Measurements from ENCODE around the gene GPATCH2. TPM values are rescaled to one million over a fixed set of nuclear protein-coding genes. Genes with fewer than 3 reads are reported as not detected.

Gene GPATCH2
- total RNA-seq, 1 experiment from 2014 or later: 11.3 TPM

DNA sequence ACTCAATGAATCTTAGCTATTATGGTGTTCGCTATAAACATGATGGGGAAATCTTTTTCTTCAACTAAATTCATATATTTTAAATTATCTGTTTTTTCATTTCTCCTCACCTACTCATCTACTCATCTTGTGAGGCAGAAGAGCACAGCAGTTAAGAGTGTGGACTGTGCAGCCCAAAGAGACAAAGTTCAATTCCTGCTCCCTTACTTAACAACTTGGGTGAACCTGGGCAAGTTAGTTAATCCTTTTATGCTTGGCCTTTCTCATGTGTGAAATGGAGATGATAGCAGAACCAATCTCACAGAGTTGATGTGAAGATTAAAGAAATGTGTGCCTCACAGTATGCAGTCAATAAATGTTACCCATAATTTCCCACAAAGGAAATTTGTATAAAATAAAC, 168.2 kb downstream of the GPATCH2 start:
- POLR2A ChIA-PET: no interaction called here
- no peak overlapping the region for H3K4me2 ChIP-seq (ENCODE audit: low read length)
- ATAC-seq (no peak), DNase-seq (ENCODE audit: low read depth, low spot score) (no peak)
- no peak overlapping the region for H3K4me3 ChIP-seq (replicated peaks in 1 of 2; ENCODE audit: low read depth in 1 of 2, low read length in 2 of 2)
- H3K27ac ChIP-seq (ENCODE audit: low read depth, low read length): no peak overlapping the region
- H3K9ac ChIP-seq (ENCODE audit: low read length): no peak overlapping the region
- no peaks in the 10 kb centered on the region for H3K9me3 ChIP-seq (ENCODE audit: control insufficient read depth in 1 of 2, insufficient read depth in 1 of 2, low read depth in 1 of 2, low read length in 2 of 2)
- peaks cover 0 to 4% of the 10 kb centered on the region in 2 experiments; a peak in 1 of 4 replicates for H3K36me3 ChIP-seq (ENCODE audit: control insufficient read depth in 1 of 2, insufficient read depth in 2 of 2, low read length in 2 of 2)
- H3K4me1 ChIP-seq (ENCODE audit: control insufficient read depth in 1 of 2, insufficient read depth in 2 of 2, low read length in 2 of 2): no peaks in the 10 kb centered on the region
- H2AFZ ChIP-seq (ENCODE audit: low read depth, low read length, poor library complexity, severe bottlenecking): no peak overlapping the region
- no peaks in the 10 kb centered on the region for H3K79me2 ChIP-seq (ENCODE audit: insufficient read depth, low read length)
- CTCF ChIA-PET: no interaction called here
- BruUV-seq (replicated peaks): no TSS peak
- intact Hi-C loops (cut with micrococcal nuclease): no loop called here
- H3K27me3 ChIP-seq (ENCODE audit: insufficient read depth, low read length): no peaks in the 10 kb centered on the region
- RAD21 ChIA-PET (ENCODE audit: low non-redundant PET in 1 of 2, low total read pairs in 2 of 2, uncharacterized antibody in 2 of 2, unreplicated experiment in 2 of 2): no interaction called here
- TF ChIP-seq POLR2AphosphoS5 (IDR thresholded peaks at IDR 0.05; ENCODE audit: low read depth, low read length): no peak
- no peak for TF ChIP-seq EZH2 (IDR thresholded peaks at IDR 0.05)
- TF ChIP-seq, protein P1, sequence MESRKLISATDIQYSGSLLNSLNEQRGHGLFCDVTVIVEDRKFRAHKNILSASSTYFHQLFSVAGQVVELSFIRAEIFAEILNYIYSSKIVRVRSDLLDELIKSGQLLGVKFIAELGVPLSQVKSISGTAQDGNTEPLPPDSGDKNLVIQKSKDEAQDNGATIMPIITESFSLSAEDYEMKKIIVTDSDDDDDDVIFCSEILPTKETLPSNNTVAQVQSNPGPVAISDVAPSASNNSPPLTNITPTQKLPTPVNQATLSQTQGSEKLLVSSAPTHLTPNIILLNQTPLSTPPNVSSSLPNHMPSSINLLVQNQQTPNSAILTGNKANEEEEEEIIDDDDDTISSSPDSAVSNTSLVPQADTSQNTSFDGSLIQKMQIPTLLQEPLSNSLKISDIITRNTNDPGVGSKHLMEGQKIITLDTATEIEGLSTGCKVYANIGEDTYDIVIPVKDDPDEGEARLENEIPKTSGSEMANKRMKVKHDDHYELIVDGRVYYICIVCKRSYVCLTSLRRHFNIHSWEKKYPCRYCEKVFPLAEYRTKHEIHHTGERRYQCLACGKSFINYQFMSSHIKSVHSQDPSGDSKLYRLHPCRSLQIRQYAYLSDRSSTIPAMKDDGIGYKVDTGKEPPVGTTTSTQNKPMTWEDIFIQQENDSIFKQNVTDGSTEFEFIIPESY (IDR thresholded peaks at IDR 0.05; ENCODE audit: extremely low read depth, insufficient replicate concordance, low read length): no peak
- no peak for TF ChIP-seq SP1 (IDR thresholded peaks at IDR 0.05; ENCODE audit: low read depth)
- TF ChIP-seq, protein P2, sequence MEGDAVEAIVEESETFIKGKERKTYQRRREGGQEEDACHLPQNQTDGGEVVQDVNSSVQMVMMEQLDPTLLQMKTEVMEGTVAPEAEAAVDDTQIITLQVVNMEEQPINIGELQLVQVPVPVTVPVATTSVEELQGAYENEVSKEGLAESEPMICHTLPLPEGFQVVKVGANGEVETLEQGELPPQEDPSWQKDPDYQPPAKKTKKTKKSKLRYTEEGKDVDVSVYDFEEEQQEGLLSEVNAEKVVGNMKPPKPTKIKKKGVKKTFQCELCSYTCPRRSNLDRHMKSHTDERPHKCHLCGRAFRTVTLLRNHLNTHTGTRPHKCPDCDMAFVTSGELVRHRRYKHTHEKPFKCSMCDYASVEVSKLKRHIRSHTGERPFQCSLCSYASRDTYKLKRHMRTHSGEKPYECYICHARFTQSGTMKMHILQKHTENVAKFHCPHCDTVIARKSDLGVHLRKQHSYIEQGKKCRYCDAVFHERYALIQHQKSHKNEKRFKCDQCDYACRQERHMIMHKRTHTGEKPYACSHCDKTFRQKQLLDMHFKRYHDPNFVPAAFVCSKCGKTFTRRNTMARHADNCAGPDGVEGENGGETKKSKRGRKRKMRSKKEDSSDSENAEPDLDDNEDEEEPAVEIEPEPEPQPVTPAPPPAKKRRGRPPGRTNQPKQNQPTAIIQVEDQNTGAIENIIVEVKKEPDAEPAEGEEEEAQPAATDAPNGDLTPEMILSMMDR (IDR thresholded peaks at IDR 0.05 in 2 of 3, conservative IDR thresholded peaks at IDR 0.05 in 1 of 3; ENCODE audit: borderline replicate concordance in 1 of 3, insufficient read depth in 1 of 3, low read depth in 2 of 3, low read length in 2 of 3): no peak
- TF ChIP-seq JUND (IDR thresholded peaks at IDR 0.05): no peak
- no peaks in the 10 kb centered on the region for H4K20me1 ChIP-seq (ENCODE audit: insufficient read depth)
- no peaks in the 10 kb centered on the region for H3K9me2 ChIP-seq (ENCODE audit: insufficient read depth)
